ENCODE results near the gene SCRN2. TPM values are rescaled to one million over a fixed set of nuclear protein-coding genes. Genes with fewer than 3 reads are reported as not detected.

Gene SCRN2
- total RNA-seq, 1 experiment from 2014 or later, result 73.6 TPM

DNA sequence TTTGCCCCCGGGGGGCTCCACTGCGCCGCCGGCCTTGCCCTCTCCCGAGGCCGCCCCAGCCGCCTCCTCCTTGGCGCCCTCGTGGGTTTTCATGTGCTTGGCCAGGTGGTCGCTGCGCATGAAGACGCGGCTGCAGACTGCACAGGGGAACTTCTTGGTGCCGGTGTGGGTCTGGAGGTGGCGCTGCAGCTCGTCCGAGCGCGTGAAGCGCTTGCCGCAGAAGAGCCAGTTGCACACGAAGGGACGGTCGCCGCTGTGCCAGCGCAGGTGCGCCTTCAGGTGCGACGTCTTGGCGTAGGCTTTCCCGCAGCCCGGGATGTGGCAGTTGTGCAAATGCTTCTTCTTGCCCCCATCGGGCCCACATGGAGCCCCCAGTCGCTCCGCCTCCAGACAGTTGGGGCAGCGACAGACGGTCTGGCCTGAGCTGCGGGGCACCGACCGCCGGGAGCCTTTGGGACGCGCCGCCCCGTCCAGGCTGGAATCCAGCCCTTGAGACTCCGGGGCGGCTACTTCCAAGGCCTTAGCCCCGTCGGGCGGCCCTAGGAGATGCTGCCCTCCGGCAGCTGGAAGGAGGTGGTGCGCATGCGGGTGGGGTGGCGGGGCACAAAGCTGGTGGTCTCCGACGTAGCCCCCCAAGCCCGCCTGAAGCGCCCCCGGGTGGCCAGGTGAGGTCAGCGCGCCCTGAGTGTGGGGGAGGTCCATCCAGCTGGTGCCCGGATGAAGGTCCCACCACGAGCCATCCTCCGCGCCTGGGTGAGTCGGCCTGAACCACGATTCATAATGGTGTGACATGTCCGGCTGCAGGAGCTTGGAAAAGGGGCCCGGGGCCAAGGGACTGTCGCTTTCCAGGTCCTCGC lies 6.5 kb upstream of the SCRN2 start:
- Mint-ChIP-seq H3K27me3 (ENCODE audit: insufficient read depth, unreplicated experiment) (no peaks in the 10 kb centered on the region), H3K27ac (ENCODE audit: unreplicated experiment) (peak overlapping the region; percentile 14), H3K36me3 (ENCODE audit: insufficient read depth, unreplicated experiment) (peaks cover 27% of the 10 kb centered on the region), H3K4me3 (ENCODE audit: unreplicated experiment) (peak overlapping the region; percentile 45), H3K4me1 (ENCODE audit: low read depth, unreplicated experiment) (peaks cover 43% of the 10 kb centered on the region), H3K9me3 (ENCODE audit: unreplicated experiment) (no peaks in the 10 kb centered on the region)
- no peak for DNase-seq
- peaks cover 35% of the 10 kb centered on the region for H3K4me1 ChIP-seq
- CTCF ChIA-PET, result interaction anchor here (0.5 to 14.0 kb wide), 8 partner anchors 10 to 306 kb away, joined by 3 to 904 read pairs (median 4); partner anchors contain the start of genes CDK5RAP3, LRRC46, MRPL10 and SP2
- intact Hi-C loops (cut with micrococcal nuclease; ENCODE audit: unreplicated experiment), result no loop called here
- POLR2A ChIA-PET, result no interaction called here
- BruUV-seq (replicated peaks), result no TSS peak
- TF ChIP-seq, protein P1, sequence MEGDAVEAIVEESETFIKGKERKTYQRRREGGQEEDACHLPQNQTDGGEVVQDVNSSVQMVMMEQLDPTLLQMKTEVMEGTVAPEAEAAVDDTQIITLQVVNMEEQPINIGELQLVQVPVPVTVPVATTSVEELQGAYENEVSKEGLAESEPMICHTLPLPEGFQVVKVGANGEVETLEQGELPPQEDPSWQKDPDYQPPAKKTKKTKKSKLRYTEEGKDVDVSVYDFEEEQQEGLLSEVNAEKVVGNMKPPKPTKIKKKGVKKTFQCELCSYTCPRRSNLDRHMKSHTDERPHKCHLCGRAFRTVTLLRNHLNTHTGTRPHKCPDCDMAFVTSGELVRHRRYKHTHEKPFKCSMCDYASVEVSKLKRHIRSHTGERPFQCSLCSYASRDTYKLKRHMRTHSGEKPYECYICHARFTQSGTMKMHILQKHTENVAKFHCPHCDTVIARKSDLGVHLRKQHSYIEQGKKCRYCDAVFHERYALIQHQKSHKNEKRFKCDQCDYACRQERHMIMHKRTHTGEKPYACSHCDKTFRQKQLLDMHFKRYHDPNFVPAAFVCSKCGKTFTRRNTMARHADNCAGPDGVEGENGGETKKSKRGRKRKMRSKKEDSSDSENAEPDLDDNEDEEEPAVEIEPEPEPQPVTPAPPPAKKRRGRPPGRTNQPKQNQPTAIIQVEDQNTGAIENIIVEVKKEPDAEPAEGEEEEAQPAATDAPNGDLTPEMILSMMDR (IDR thresholded peaks at IDR 0.05; ENCODE audit: insufficient read depth in 1 of 2, low read depth in 1 of 2, low read length in 1 of 2, severe bottlenecking in 1 of 2, unreplicated experiment in 1 of 2), result peak; percentile 53 to 77
- no peak overlapping the region for H3K4me3 ChIP-seq (ENCODE audit: low read depth, low read length)
- no peaks in the 10 kb centered on the region for H3K36me3 ChIP-seq (ENCODE audit: control insufficient read depth, insufficient read depth, low read length)
- H3K27me3 ChIP-seq (replicated peaks; ENCODE audit: control insufficient read depth, insufficient read depth, low read length), result no peaks in the 10 kb centered on the region
- H3K9me3 ChIP-seq, result no peaks in the 10 kb centered on the region

DNA sequence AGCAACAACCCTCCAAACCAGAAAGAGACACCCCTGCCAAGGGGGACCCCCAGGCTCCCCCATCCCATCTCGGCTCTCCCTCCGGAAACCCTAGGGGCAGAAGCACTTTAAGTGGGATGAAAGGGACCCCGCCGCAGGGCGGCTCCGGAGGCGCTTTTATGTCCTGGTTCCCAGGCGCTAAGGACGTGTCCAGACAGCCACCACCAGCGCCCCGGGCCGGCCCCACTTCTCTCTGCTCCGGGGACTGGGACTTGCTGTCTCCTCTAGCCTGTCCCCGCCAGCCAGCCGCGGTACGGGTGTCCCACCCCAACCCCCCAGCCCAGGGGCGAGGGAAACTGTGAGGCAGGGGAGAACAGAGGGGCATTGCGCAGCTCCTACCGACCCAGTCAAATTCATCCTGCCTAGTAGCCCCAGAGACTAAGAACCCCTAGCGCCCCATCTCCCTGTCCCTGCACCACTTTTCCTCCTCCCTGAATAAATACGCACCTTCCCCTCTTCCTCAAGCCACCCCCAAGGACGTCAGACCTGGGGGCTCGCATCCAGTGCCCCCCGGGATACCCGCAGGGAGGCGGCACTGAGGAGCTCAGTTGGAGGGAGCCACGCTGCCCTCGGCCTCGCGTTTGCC lies 5.8 kb upstream of the SCRN2 start:
- intact Hi-C loops (cut with micrococcal nuclease; ENCODE audit: unreplicated experiment), result no loop called here
- Mint-ChIP-seq H3K9me3 (ENCODE audit: unreplicated experiment) (no peaks in the 10 kb centered on the region), H3K27ac (ENCODE audit: unreplicated experiment) (peak overlapping the region; percentile 14), H3K4me3 (ENCODE audit: unreplicated experiment) (peak overlapping the region; percentile 45), H3K36me3 (ENCODE audit: insufficient read depth, unreplicated experiment) (peaks cover 27% of the 10 kb centered on the region), H3K4me1 (ENCODE audit: low read depth, unreplicated experiment) (peaks cover 45% of the 10 kb centered on the region), H3K27me3 (ENCODE audit: insufficient read depth, unreplicated experiment) (no peaks in the 10 kb centered on the region)
- Histone ChIP-seq H3K27me3 (replicated peaks; ENCODE audit: control insufficient read depth, insufficient read depth, low read length) (no peaks in the 10 kb centered on the region), H3K4me3 (ENCODE audit: low read depth, low read length) (no peak overlapping the region), H3K36me3 (ENCODE audit: control insufficient read depth, insufficient read depth, low read length) (no peaks in the 10 kb centered on the region), H3K9me3 (no peaks in the 10 kb centered on the region), H3K4me1 (peaks cover 41% of the 10 kb centered on the region)
- no TSS peak for BruUV-seq (replicated peaks)
- TF ChIP-seq, protein P1 (IDR thresholded peaks at IDR 0.05; ENCODE audit: insufficient read depth in 1 of 2, low read depth in 1 of 2, low read length in 1 of 2, severe bottlenecking in 1 of 2, unreplicated experiment in 1 of 2), result no peak
- ChIA-PET POLR2A (no interaction called here), CTCF (interaction anchor here (0.7 to 14.0 kb wide), 3 partner anchors 11 to 124 kb away, joined by 4 to 904 read pairs (median 10); partner anchors contain the start of genes CDK5RAP3 and SP2)
- no peak for DNase-seq

DNA sequence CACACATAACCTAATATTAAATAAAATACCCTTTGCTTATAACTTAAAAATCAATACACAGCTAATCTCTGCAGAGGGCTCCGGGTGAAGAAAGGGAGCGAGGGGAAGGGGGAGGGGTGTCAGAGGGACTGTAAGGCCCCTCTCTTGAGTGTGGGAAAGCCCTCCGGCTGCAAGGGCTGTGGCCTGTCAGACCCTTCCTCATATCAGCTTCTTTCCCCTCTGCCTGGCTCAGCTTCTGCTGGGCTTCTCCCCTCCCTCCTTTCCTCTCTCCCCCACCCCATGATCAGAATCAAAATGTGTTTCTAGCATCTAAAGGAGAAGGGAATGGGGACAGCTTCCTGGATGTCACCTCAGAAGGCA lies 4.6 kb upstream of the SCRN2 start:
- Mint-ChIP-seq H3K4me1 (ENCODE audit: low read depth, unreplicated experiment) (peaks cover 52% of the 10 kb centered on the region), H3K9me3 (ENCODE audit: unreplicated experiment) (no peaks in the 10 kb centered on the region), H3K4me3 (ENCODE audit: unreplicated experiment) (no peak overlapping the region), H3K36me3 (ENCODE audit: insufficient read depth, unreplicated experiment) (peaks cover 30% of the 10 kb centered on the region), H3K27me3 (ENCODE audit: insufficient read depth, unreplicated experiment) (no peaks in the 10 kb centered on the region), H3K27ac (ENCODE audit: unreplicated experiment) (no peak overlapping the region)
- no peak overlapping the region for H3K4me3 ChIP-seq (ENCODE audit: low read depth, low read length)
- TF ChIP-seq, protein P1 (IDR thresholded peaks at IDR 0.05; ENCODE audit: insufficient read depth in 1 of 2, low read depth in 1 of 2, low read length in 1 of 2, severe bottlenecking in 1 of 2, unreplicated experiment in 1 of 2), result no peak
- intact Hi-C loops (cut with micrococcal nuclease; ENCODE audit: unreplicated experiment), result no loop called here
- peaks cover 45% of the 10 kb centered on the region for H3K4me1 ChIP-seq
- H3K9me3 ChIP-seq, result no peaks in the 10 kb centered on the region
- no peaks in the 10 kb centered on the region for H3K36me3 ChIP-seq (ENCODE audit: control insufficient read depth, insufficient read depth, low read length)
- CTCF ChIA-PET, result interaction anchor here (1.2 to 14.0 kb wide), 3 partner anchors 20 to 125 kb away, joined by 3 to 904 read pairs (median 8); partner anchors contain the start of genes CDK5RAP3 and SP2
- BruUV-seq (replicated peaks), result no TSS peak
- DNase-seq, result no peak
- POLR2A ChIA-PET, result no interaction called here
- no peaks in the 10 kb centered on the region for H3K27me3 ChIP-seq (replicated peaks; ENCODE audit: control insufficient read depth, insufficient read depth, low read length)
